ENCODE data around the gene PPDPF.

Gene PPDPF

GRCh38 chr20:63564036-63564810 lies 43.7 kb downstream of the PPDPF start:
- TF ChIP-seq CTCF (IDR thresholded peaks at IDR 0.05; ENCODE audit: extremely low read depth, insufficient read depth, missing control alignments) = no peak
- no peak for DNase-seq (ENCODE audit: low spot score)
- in situ Hi-C loops (cut with MboI; ENCODE audit: low pct_unique_long_range_greater_than_20kb, low sequenced_read_pairs, unreplicated experiment) = no loop called here

- in situ Hi-C loops (cut with MboI; ENCODE audit: low pct_unique_long_range_greater_than_20kb, low sequenced_read_pairs, unreplicated experiment) = no loop called here
- DNase-seq (ENCODE audit: low spot score) = no peak
These were observed 44.6 kb downstream of the PPDPF start for GRCh38 chr20:63565021-63565698.

GRCh38 chr20:63565699-63566335 lies 45.3 kb downstream of the PPDPF start:
- in situ Hi-C loops (cut with MboI; ENCODE audit: low pct_unique_long_range_greater_than_20kb, low sequenced_read_pairs, unreplicated experiment) = no loop called here
- TF ChIP-seq CTCF (IDR thresholded peaks at IDR 0.05; ENCODE audit: extremely low read depth, insufficient read depth, missing control alignments) = no peak
- DNase-seq (ENCODE audit: low spot score) = no peak

More at GRCh38 chr20:63565021-63565698, 44.6 kb downstream of the PPDPF start:
- no peak for TF ChIP-seq CTCF (IDR thresholded peaks at IDR 0.05; ENCODE audit: extremely low read depth, insufficient read depth, missing control alignments)

- no peak for DNase-seq (ENCODE audit: low spot score)
- in situ Hi-C loops (cut with MboI; ENCODE audit: low pct_unique_long_range_greater_than_20kb, low sequenced_read_pairs, unreplicated experiment) = no loop called here
- TF ChIP-seq CTCF (IDR thresholded peaks at IDR 0.05; ENCODE audit: extremely low read depth, insufficient read depth, missing control alignments) = no peak
These were observed 46.0 kb downstream of the PPDPF start for GRCh38 chr20:63566395-63567135.

GRCh38 chr20:63567136-63567385 lies 46.5 kb downstream of the PPDPF start:
- DNase-seq (ENCODE audit: low spot score) = no peak
- in situ Hi-C loops (cut with MboI; ENCODE audit: low pct_unique_long_range_greater_than_20kb, low sequenced_read_pairs, unreplicated experiment) = no loop called here
- TF ChIP-seq CTCF (IDR thresholded peaks at IDR 0.05; ENCODE audit: extremely low read depth, insufficient read depth, missing control alignments) = no peak

GRCh38 chr20:63567386-63568169 lies 47.0 kb downstream of the PPDPF start:
- in situ Hi-C loops (cut with MboI; ENCODE audit: low pct_unique_long_range_greater_than_20kb, low sequenced_read_pairs, unreplicated experiment) = no loop called here

More at GRCh38 chr20:63567386-63568169, 47.0 kb downstream of the PPDPF start:
- TF ChIP-seq CTCF (IDR thresholded peaks at IDR 0.05; ENCODE audit: extremely low read depth, insufficient read depth, missing control alignments) = no peak
- DNase-seq (ENCODE audit: low spot score) = peak; percentile 79

Measured in GM13977 (cell line).